ENCODE results near the gene COL18A1.
"Not testable (repeated sequence)": the region's sequence is repeated elsewhere in the genome, so short reads cannot be mapped to it uniquely, and the experiment has no call there.

COL18A1 gene

GRCh38 chr21:45404730-45405270, at the start of gene COL18A1:
TSS of gene COL18A1 (plus strand) at chr21:45405165. CDS start at chr21:45405231, 66 bp downstream.
- no peak for DNase-seq (ENCODE audit: low read depth in 2 of 2, low spot score in 1 of 2)

GRCh38 chr21:45355573-45355972, 49.4 kb upstream of the COL18A1 start:
- DNase-seq (ENCODE audit: low read depth in 2 of 2, low spot score in 1 of 2) = no peak

- no peak for DNase-seq (ENCODE audit: low read depth in 2 of 2, low spot score in 1 of 2)
These were observed 48.7 kb upstream of the COL18A1 start for GRCh38 chr21:45356251-45356650.

- DNase-seq (ENCODE audit: low read depth in 2 of 2, low spot score in 1 of 2) = no peak
These were observed 48.1 kb upstream of the COL18A1 start for GRCh38 chr21:45356653-45357435.

- DNase-seq (ENCODE audit: low read depth in 2 of 2, low spot score in 1 of 2) = no peak
These were observed 47.3 kb upstream of the COL18A1 start for GRCh38 chr21:45357436-45358260.

- DNase-seq (ENCODE audit: low read depth in 2 of 2, low spot score in 1 of 2) = no peak
These were observed 46.7 kb upstream of the COL18A1 start for GRCh38 chr21:45358261-45358670.

- no peak for DNase-seq (ENCODE audit: low read depth in 2 of 2, low spot score in 1 of 2)
These were observed 46.2 kb upstream of the COL18A1 start for GRCh38 chr21:45358711-45359310.

- no peak for DNase-seq (ENCODE audit: low read depth in 2 of 2, low spot score in 1 of 2)
These were observed 45.3 kb upstream of the COL18A1 start for GRCh38 chr21:45359451-45360217.

- DNase-seq (ENCODE audit: low read depth in 2 of 2, low spot score in 1 of 2) = no peak
These were observed 43.6 kb upstream of the COL18A1 start for GRCh38 chr21:45361033-45361997.

- no peak for DNase-seq (ENCODE audit: low read depth in 2 of 2, low spot score in 1 of 2)
These were observed 42.8 kb upstream of the COL18A1 start for GRCh38 chr21:45362077-45362747.

GRCh38 chr21:45362748-45363145, 42.2 kb upstream of the COL18A1 start:
- no peak for DNase-seq (ENCODE audit: low read depth in 2 of 2, low spot score in 1 of 2)

GRCh38 chr21:45363272-45363671, 41.7 kb upstream of the COL18A1 start:
- DNase-seq (ENCODE audit: low read depth in 2 of 2, low spot score in 1 of 2) = not testable (repeated sequence)

- DNase-seq (ENCODE audit: low read depth in 2 of 2, low spot score in 1 of 2) = no peak
These were observed 41.0 kb upstream of the COL18A1 start for GRCh38 chr21:45363921-45364467.

- no peak for DNase-seq (ENCODE audit: low read depth in 2 of 2, low spot score in 1 of 2)
These were observed 40.3 kb upstream of the COL18A1 start for GRCh38 chr21:45364468-45365185.

GRCh38 chr21:45365186-45365607, 39.8 kb upstream of the COL18A1 start:
- no peak for DNase-seq (ENCODE audit: low read depth in 2 of 2, low spot score in 1 of 2)

- DNase-seq (ENCODE audit: low read depth in 2 of 2, low spot score in 1 of 2) = no peak
These were observed 39.2 kb upstream of the COL18A1 start for GRCh38 chr21:45365608-45366241.

- no peak for DNase-seq (ENCODE audit: low read depth in 2 of 2, low spot score in 1 of 2)
These were observed 38.5 kb upstream of the COL18A1 start for GRCh38 chr21:45366476-45366875.
